Activated naive CD4-positive, alpha-beta T cell treated with anti-CD3 and anti-CD28 coated beads for 36 hours (primary cell): Measurements from ENCODE around the gene DAD1. TPM values are rescaled to one million over a fixed set of nuclear protein-coding genes. Genes with fewer than 3 reads are reported as not detected.
A peak's percentile ranks its signal among the peaks of the same experiment; 100 is the strongest.

Experiments
- CTCF ChIA-PET: fragments of 350-600 bp; sonication (Branson Sonifier 250); formaldehyde crosslinking; loops from one replicate; lab custom pipeline; 2021; ENCODE audit warnings: antibody characterized with exemption; lab: Charles Lee
- DNase-seq: peaks from one replicate; pipeline ENCODE4 v3.0.0-alpha.2; 2020
- H3K27ac Mint-ChIP-seq: one replicate; pipeline ENCODE4 v1.8.0; 2021; ENCODE audit warnings: mild to moderate bottlenecking, mixed read lengths
- H3K27me3 Mint-ChIP-seq: one replicate; pipeline ENCODE4 v1.8.0; 2021; ENCODE audit warnings: low read depth, mixed read lengths
- H3K36me3 Mint-ChIP-seq: one replicate; pipeline ENCODE4 v1.8.0; 2021; ENCODE audit warnings: low read depth, mixed read lengths
- H3K4me1 Mint-ChIP-seq: one replicate; pipeline ENCODE4 v1.8.0; 2021; ENCODE audit warnings: low read depth, mixed read lengths
- H3K4me3 Mint-ChIP-seq: one replicate; pipeline ENCODE4 v1.8.0; 2021; ENCODE audit warnings: mild to moderate bottlenecking, moderate library complexity, mixed read lengths
- H3K9me3 Mint-ChIP-seq: one replicate; pipeline ENCODE4 v1.8.0; 2021; ENCODE audit warnings: mixed read lengths
- intact Hi-C: fragments of 100-400 bp; cut with micrococcal nuclease; formaldehyde crosslinking; loops from one replicate; pipeline ENCODE4 v1.15.1; 2023
- total RNA-seq, 2 experiments: library from RNA; stranded (reverse); gene quantifications; one replicate each; pipeline ENCODE4 v1.2.3, GENCODE V29; 2021

Gene DAD1
- total RNA-seq, 2 experiments from 2014 or later, result 219 to 226 TPM

DNA sequence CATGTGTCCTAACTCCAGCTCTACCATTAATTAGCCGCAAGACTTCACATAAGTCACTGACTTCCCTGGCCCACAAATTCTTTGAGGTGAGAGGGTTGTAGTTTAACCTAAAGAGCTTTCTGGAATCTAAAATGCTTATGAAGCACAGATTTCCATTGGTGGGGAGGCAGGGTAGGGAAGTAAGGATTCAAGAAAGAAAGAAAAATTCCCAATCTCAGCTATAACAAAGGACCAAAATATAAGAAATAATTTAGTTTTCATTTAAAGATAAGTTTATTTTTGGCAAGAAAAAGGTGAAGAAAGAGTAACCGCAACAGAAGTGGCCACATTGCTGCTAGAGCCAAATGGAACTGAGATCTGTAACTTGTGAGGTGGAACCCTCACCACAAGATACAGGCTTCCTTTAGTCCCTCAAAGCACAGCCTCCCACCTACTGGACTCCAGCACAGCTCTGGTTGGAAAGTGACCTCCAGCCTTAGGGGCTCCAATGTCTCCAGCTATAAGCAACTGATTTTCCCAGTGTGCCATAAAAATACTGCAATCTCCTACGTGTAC is 23.6 kb downstream of the DAD1 start:
- Mint-ChIP-seq H3K27ac (peak overlapping the region; percentile 97), H3K4me3 (peak overlapping the region; percentile 65), H3K36me3 (peaks cover 57% of the 10 kb centered on the region), H3K4me1 (peaks cover 86% of the 10 kb centered on the region), H3K9me3 (no peaks in the 10 kb centered on the region), H3K27me3 (no peaks in the 10 kb centered on the region)
- CTCF ChIA-PET, result interaction anchor here (0.8 to 3.8 kb wide), 10 partner anchors 9 to 442 kb away, joined by 3 to 59 read pairs (median 4); partner anchors contain the start of gene AJUBA
- DNase-seq, result no peak
- intact Hi-C loops, result loop anchor here (5.0 kb wide), 2 partner anchors 33 to 828 kb away; no protein-coding TSS in a partner anchor

- CTCF ChIA-PET, result interaction anchor here (0.8 to 3.8 kb wide), 9 partner anchors 8 to 643 kb away, joined by 3 to 59 read pairs (median 4); no protein-coding TSS in a partner anchor
Measured at GRCh38 chr14:22564463-22564862, 24.6 kb downstream of the DAD1 start.

GRCh38 chr14:22563987-22564386 is 25.0 kb downstream of the DAD1 start:
- intact Hi-C loops, result no loop called here
- Mint-ChIP-seq H3K27me3 (no peaks in the 10 kb centered on the region), H3K36me3 (peaks cover 45% of the 10 kb centered on the region), H3K4me3 (peak overlapping the region; percentile 30), H3K27ac (peak overlapping the region; percentile 97), H3K9me3 (no peaks in the 10 kb centered on the region), H3K4me1 (peaks cover 94% of the 10 kb centered on the region)
- DNase-seq, result no peak
- CTCF ChIA-PET, result interaction anchor here (0.7 to 1.5 kb wide), 8 partner anchors 15 to 739 kb away, joined by 3 to 4 read pairs (median 4); no protein-coding TSS in a partner anchor

More at GRCh38 chr14:22564463-22564862, 24.6 kb downstream of the DAD1 start:
- no peaks in the 10 kb centered on the region for H3K9me3 Mint-ChIP-seq
- intact Hi-C loops, result no loop called here
- DNase-seq, result no peak
- H3K27me3 Mint-ChIP-seq, result no peaks in the 10 kb centered on the region
- H3K36me3 Mint-ChIP-seq, result peaks cover 48% of the 10 kb centered on the region
- peak overlapping the region; percentile 97 for H3K27ac Mint-ChIP-seq
- peaks cover 94% of the 10 kb centered on the region for H3K4me1 Mint-ChIP-seq
- H3K4me3 Mint-ChIP-seq, result peak overlapping the region; percentile 30

DNA sequence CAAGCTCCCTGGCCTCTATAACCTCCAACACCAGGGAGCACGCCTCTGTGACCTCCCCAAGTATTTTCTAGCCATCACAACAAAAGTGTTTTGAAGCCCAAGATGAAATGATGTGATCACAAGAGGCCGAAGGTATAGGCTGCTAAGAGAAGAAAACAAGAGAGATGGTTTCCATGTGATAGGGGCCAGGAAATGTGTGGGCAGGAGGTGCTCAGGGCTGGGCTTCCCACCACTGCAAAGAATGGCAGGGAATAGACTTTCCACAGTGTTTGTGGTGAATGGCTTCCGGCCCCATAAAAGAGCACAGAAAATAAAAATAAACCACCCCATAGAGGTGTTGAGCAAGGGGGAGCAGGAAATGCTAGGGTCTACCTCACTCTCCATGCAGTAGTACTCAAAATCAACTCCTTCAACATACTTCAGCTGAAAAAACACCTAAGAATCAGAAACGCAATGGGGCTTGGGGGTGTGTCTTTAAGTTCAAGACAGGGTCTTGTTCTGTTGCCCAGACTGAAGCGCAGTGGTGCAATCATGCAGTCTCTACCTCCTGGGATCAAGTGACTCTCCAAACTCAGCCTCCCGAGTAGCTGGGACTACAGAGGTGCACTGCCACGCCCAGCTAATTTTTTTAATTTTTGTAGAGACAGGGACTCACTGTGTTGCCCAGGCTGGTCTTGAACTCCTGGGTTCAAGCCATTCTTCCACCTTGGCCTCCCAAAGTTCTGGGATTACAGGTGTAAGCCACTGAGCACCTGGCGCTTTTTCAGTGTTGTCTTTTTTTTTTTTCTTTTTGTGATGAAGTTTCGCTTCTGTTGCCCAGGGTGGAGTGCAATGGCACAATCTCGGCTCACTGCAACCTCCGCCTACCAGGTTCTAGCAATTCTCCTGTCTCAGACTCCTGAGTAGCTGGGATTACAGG is 27.1 kb downstream of the DAD1 start:
- CTCF ChIA-PET, result interaction anchor here (0.6 to 4.9 kb wide), 8 partner anchors 9 to 715 kb away, joined by 3 to 149 read pairs (median 4); no protein-coding TSS in a partner anchor
- H3K27ac Mint-ChIP-seq, result peak overlapping the region; percentile 97
- peak; percentile 81 for DNase-seq
- peaks cover 35% of the 10 kb centered on the region for H3K36me3 Mint-ChIP-seq
- peaks cover 90% of the 10 kb centered on the region for H3K4me1 Mint-ChIP-seq
- intact Hi-C loops, result no loop called here
- H3K9me3 Mint-ChIP-seq, result no peaks in the 10 kb centered on the region
- no peaks in the 10 kb centered on the region for H3K27me3 Mint-ChIP-seq
- H3K4me3 Mint-ChIP-seq, result peak overlapping the region; percentile 69

DNA sequence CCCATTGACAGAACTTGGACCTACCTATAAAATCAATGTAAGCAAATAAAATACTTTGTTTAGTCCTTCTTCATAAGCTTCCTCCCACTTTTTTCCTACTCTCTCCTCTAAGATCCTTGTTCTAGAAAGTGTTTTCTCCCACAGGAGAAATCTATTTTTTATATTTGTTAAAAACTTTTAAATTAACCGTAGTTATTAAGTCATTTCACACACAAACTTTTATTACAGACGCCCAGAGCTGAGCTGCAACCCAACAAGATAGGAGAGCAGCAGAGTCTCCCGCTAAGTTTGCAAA is 27.7 kb downstream of the DAD1 start:
- intact Hi-C loops, result no loop called here

DNA sequence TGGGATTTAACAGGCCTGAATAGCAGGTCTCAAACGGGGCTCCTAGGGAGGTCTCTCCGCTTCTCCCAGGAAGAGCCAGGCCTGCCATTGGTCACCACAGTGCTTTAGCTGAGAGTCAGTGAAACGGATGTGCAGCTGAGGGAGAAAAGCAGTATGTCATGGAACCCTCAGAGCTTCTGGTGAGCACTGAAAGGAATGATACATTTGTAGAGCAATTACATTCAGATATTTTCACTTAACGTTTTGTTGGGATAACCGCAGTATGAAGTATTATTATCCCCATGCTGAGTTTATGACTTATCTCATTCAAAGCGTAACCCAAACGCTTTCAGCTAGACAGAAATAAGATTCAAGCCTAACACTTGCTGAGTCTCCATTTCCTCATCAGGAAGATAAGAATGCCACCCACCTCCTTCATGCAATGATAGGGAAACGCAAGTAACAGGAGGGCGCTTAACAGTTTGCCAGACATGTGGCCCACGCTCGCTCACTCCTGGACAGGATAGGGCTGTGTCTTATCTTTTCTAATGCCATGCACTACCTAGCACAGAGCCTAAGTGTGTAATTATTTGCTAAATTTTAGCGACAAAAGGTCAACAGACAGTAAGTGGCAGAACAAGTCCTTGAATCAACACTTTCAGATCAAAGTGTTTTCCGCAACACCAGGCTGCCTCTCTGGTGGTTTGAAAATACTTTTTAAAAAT is 28.2 kb downstream of the DAD1 start:
- H3K27me3 Mint-ChIP-seq, result no peaks in the 10 kb centered on the region
- peaks cover 32% of the 10 kb centered on the region for H3K36me3 Mint-ChIP-seq
- peak; percentile 56 for DNase-seq
- H3K9me3 Mint-ChIP-seq, result no peaks in the 10 kb centered on the region
- peaks cover 86% of the 10 kb centered on the region for H3K4me1 Mint-ChIP-seq
- H3K4me3 Mint-ChIP-seq, result peak overlapping the region; percentile 72
- intact Hi-C loops, result no loop called here
- CTCF ChIA-PET, result interaction anchor here (0.7 to 4.9 kb wide), 16 partner anchors 10 to 736 kb away, joined by 3 to 149 read pairs (median 4); partner anchors contain the start of gene DAD1
- peak overlapping the region; percentile 97 for H3K27ac Mint-ChIP-seq

More for the DNA sequence above, 27.7 kb downstream of the DAD1 start:
- Mint-ChIP-seq H3K4me1 (peaks cover 86% of the 10 kb centered on the region), H3K36me3 (peaks cover 34% of the 10 kb centered on the region), H3K27ac (peak overlapping the region; percentile 97), H3K4me3 (peak overlapping the region; percentile 72), H3K27me3 (no peaks in the 10 kb centered on the region), H3K9me3 (no peaks in the 10 kb centered on the region)
- CTCF ChIA-PET, result interaction anchor here (0.9 to 4.9 kb wide), 7 partner anchors 9 to 643 kb away, joined by 3 to 149 read pairs (median 4); no protein-coding TSS in a partner anchor
- no peak for DNase-seq

DNA sequence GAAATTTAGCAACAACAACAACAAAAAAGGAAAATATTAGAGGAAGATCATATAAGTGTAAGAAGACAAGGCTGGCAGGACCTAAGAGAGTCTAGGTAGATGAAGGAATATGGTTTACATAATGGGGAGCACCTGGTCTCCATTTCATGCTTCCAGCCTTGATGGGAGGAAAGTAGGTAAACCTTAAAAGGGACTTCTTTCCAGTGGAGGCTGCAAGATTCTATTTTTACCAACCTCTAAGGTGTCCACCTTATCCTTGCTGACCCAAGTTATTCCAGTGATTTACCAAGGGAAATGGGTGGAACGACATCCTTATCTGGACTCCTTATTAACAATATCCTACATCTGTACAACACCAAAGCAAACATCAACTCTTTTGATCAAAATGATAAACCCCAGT is 30.0 kb downstream of the DAD1 start:
- H3K27me3 Mint-ChIP-seq, result no peaks in the 10 kb centered on the region
- H3K9me3 Mint-ChIP-seq, result no peaks in the 10 kb centered on the region
- peak overlapping the region; percentile 74 for H3K4me3 Mint-ChIP-seq
- H3K36me3 Mint-ChIP-seq, result peaks cover 17% of the 10 kb centered on the region
- no peak for DNase-seq
- CTCF ChIA-PET, result interaction anchor here (1.0 to 4.9 kb wide), 7 partner anchors 12 to 581 kb away, joined by 3 to 149 read pairs (median 8); partner anchors contain the start of gene DAD1
- peaks cover 84% of the 10 kb centered on the region for H3K4me1 Mint-ChIP-seq
- intact Hi-C loops, result loop anchor here (5.0 to 10.0 kb wide), 8 partner anchors 257 to 1104 kb away; partner anchors contain the start of genes CDH24 and CHD8
- H3K27ac Mint-ChIP-seq, result peak overlapping the region; percentile 97

GRCh38 chr14:22558221-22558913 is 30.7 kb downstream of the DAD1 start:
- Mint-ChIP-seq H3K9me3 (no peaks in the 10 kb centered on the region), H3K4me1 (peaks cover 83% of the 10 kb centered on the region), H3K27me3 (no peaks in the 10 kb centered on the region), H3K4me3 (peak overlapping the region; percentile 74), H3K27ac (peak overlapping the region; percentile 97), H3K36me3 (peaks cover 20% of the 10 kb centered on the region)
- DNase-seq, result peak; percentile 75
- CTCF ChIA-PET, result interaction anchor here (0.6 to 4.9 kb wide), 9 partner anchors 10 to 640 kb away, joined by 3 to 149 read pairs (median 3); partner anchors contain the start of gene DAD1
- intact Hi-C loops, result loop anchor here (1.0 to 10.0 kb wide), 9 partner anchors 100 to 1104 kb away; partner anchors contain the start of genes CDH24 and CHD8

- Mint-ChIP-seq H3K4me3 (peak overlapping the region; percentile 74), H3K4me1 (peaks cover 84% of the 10 kb centered on the region), H3K36me3 (peaks cover 19% of the 10 kb centered on the region), H3K27ac (peak overlapping the region; percentile 97), H3K27me3 (no peaks in the 10 kb centered on the region), H3K9me3 (no peaks in the 10 kb centered on the region)
- intact Hi-C loops, result loop anchor here (1.0 to 10.0 kb wide), 22 partner anchors 12 to 1103 kb away; partner anchors contain the start of genes CDH24, CHD8 and OR6J1
- DNase-seq, result no peak
- CTCF ChIA-PET, result interaction anchor here (0.9 to 4.9 kb wide), 7 partner anchors 9 to 639 kb away, joined by 3 to 149 read pairs (median 3); partner anchors contain the start of gene DAD1
Measured at GRCh38 chr14:22557846-22558220, 31.2 kb downstream of the DAD1 start.

- H3K27ac Mint-ChIP-seq, result peak overlapping the region; percentile 97
- peak overlapping the region; percentile 74 for H3K4me3 Mint-ChIP-seq
- H3K27me3 Mint-ChIP-seq, result no peaks in the 10 kb centered on the region
- intact Hi-C loops, result loop anchor here (1.0 to 10.0 kb wide), 30 partner anchors 13 to 1102 kb away; partner anchors contain the start of genes CDH24, CHD8, DAD1 and LRP10
- peak; percentile 95 for DNase-seq
- H3K9me3 Mint-ChIP-seq, result no peaks in the 10 kb centered on the region
- CTCF ChIA-PET, result interaction anchor here (0.6 to 3.5 kb wide), 39 partner anchors 9 to 916 kb away, joined by 3 to 123 read pairs (median 5); partner anchors contain the start of genes ABHD4, AJUBA, DAD1 and OXA1L
- H3K36me3 Mint-ChIP-seq, result peaks cover 25% of the 10 kb centered on the region
- H3K4me1 Mint-ChIP-seq, result peaks cover 84% of the 10 kb centered on the region
Measured at GRCh38 chr14:22556990-22557623, 31.9 kb downstream of the DAD1 start.
